Prostate gland (tissue), 2 donors: Measurements from ENCODE around the gene COL4A2. TPM values are rescaled to one million over a fixed set of nuclear protein-coding genes. Genes with fewer than 3 reads are reported as not detected.

ENCODE experiments used
- DNase-seq: peaks from one replicate; pipeline ENCODE4 v3.0.0-alpha.2; 2019; ENCODE audit warnings: low spot score
- H3K27ac ChIP-seq, 2 donors: fragments of 200-600 bp; sonication (generic); 2 replicates each; pipeline ENCODE4 v1.5.1; 2017 to 2019
- H3K27me3 ChIP-seq: fragments of 200-600 bp; sonication (generic); replicated peaks from 2 replicates; pipeline ENCODE4 v1.5.1; 2019; ENCODE audit not compliant: insufficient read depth
- H3K36me3 ChIP-seq, 2 donors: fragments of 200-600 bp; sonication (generic); 1 replicate in 1 of 2; 2 replicates in 1 of 2; pipeline versions ENCODE4 v1.5.1 to v1.8.1; 2017 to 2019
- H3K4me1 ChIP-seq: fragments of 200-600 bp; sonication (generic); replicated peaks from 2 replicates; pipeline ENCODE4 v1.5.1; 2019
- H3K4me3 ChIP-seq, 2 donors: fragments of 200-600 bp; sonication (generic); 2 replicates each; pipeline ENCODE4 v1.5.1; 2017 to 2019
- H3K9me3 ChIP-seq: fragments of 200-600 bp; sonication (generic); 2 replicates; pipeline ENCODE4 v1.5.1; 2017
- POLR2A ChIP-seq: fragments of 450-650 bp; IDR thresholded peaks from one replicate; pipeline ENCODE4 v1.6.1; 2016; ENCODE audit warnings: antibody characterized with exemption, mild to moderate bottlenecking
- POLR2AphosphoS5 ChIP-seq: sonication (generic); formaldehyde crosslinking; IDR thresholded peaks from one replicate; pipeline ENCODE4 v1.6.1; 2017; ENCODE audit warnings: antibody characterized with exemption
- WGBS: methylation state at CpG from one replicate; pipeline ENCODE4 v1.1.5; 2018; 5-methylcytosine and 5-hydroxymethylcytosine counted together
- intact Hi-C: fragments of 100-400 bp; cut with DNase I; formaldehyde crosslinking; loops from one replicate; pipeline ENCODE4 v1.14.2; 2022
- total RNA-seq, 2 donors: library from RNA; depleted of rRNA; stranded (reverse); fragments of >200 nt; gene quantifications; one replicate each; pipeline ENCODE4 v1.1.0, GENCODE V29; 2016
- TF ChIP-seq, protein P1 (sequence below), 4 experiments: fragments of 200-600 bp in 2 of 4; fragments of 450-650 bp in 2 of 4; sonication (generic) in 2 of 4; IDR thresholded peaks; 1 replicate in 3 of 4; 2 replicates in 1 of 4; pipeline ENCODE4 v1.5.1; 2016 to 2019; ENCODE audit warnings: antibody characterized with exemption in 4 of 4, mild to moderate bottlenecking in 2 of 4, moderate library complexity in 2 of 4

The COL4A2 gene
- total RNA-seq, 2 donors from 2014 or later = 82.8 to 193 TPM

DNA sequence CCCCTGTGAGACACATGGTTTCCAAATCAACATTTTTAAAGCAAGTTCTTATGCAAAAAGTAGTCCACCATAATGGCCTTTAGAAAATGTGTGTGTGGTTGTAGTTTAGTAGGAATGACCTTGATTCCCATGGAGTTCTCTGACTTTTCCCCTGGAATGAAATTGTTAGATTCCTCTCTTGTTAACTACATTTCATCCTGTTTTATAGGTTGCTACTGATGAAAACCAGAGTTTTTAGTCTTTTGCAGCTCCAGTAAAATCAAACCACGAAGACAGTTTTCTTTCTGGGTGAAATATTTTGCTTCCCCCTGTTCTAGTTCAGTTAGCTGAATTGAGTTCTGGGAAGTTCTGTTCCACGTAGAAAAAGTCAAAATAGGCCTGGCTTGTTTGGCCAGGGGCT is 146.7 kb downstream of the COL4A2 start:
- Histone ChIP-seq H3K9me3 (no peaks in the 10 kb centered on the region), H3K27me3 (no peaks in the 10 kb centered on the region), H3K4me1 (no peaks in the 10 kb centered on the region), H3K36me3 (no peaks in the 10 kb centered on the region), H3K4me3 (no peak overlapping the region), H3K27ac (no peak overlapping the region)
- 35% methylated on average over 2 of the region's 2 CpGs for WGBS
- intact Hi-C loops = no loop called here
- no peak for DNase-seq
- TF ChIP-seq POLR2A (no peak), POLR2AphosphoS5 (no peak)
- TF ChIP-seq, protein P1, sequence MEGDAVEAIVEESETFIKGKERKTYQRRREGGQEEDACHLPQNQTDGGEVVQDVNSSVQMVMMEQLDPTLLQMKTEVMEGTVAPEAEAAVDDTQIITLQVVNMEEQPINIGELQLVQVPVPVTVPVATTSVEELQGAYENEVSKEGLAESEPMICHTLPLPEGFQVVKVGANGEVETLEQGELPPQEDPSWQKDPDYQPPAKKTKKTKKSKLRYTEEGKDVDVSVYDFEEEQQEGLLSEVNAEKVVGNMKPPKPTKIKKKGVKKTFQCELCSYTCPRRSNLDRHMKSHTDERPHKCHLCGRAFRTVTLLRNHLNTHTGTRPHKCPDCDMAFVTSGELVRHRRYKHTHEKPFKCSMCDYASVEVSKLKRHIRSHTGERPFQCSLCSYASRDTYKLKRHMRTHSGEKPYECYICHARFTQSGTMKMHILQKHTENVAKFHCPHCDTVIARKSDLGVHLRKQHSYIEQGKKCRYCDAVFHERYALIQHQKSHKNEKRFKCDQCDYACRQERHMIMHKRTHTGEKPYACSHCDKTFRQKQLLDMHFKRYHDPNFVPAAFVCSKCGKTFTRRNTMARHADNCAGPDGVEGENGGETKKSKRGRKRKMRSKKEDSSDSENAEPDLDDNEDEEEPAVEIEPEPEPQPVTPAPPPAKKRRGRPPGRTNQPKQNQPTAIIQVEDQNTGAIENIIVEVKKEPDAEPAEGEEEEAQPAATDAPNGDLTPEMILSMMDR (IDR thresholded peaks at IDR 0.05) = no peak

DNA sequence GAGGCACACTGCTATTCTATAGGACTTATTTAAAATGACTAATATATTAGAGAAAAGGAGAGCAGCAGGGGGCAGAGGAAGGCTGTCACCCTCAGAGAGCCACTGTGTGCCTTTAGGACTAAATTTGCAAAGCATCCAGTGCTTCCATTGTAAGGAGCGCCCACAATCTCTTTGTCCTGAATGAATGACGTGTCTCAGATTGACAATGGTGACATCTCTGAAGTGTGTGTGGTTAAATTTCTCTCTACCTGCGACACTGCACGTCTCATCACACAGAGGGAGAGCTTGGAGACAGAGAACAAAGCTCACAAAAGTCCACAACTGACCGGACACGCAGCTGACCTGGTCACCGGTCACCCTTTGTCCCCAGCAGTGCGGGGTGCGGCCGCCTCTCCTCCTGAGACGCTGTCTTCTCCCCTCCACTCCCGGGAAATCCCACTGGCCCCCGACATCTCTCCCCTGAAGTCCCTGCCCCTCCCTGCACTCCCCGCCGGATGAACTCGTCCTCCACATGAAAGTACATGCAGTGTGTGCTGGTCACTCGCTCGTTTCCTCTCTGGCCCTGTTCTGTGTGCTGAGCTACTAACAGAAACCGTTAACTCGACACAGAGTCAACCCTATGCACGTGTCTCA is 147.3 kb downstream of the COL4A2 start:
- Histone ChIP-seq H3K36me3 (no peaks in the 10 kb centered on the region), H3K9me3 (no peaks in the 10 kb centered on the region), H3K27ac (no peak overlapping the region), H3K4me1 (no peaks in the 10 kb centered on the region), H3K27me3 (no peaks in the 10 kb centered on the region), H3K4me3 (no peak overlapping the region)
- TF ChIP-seq POLR2A (no peak), POLR2AphosphoS5 (no peak)
- TF ChIP-seq, protein P1 (IDR thresholded peaks at IDR 0.05) = no peak
- 69% methylated on average over 21 of the region's 21 CpGs for whole genome bisulfite sequencing
- intact Hi-C loops = no loop called here
- DNase-seq = no peak

GRCh38 chr13:110454956-110455355 is 147.9 kb downstream of the COL4A2 start:
- Histone ChIP-seq H3K36me3 (no peaks in the 10 kb centered on the region), H3K27me3 (no peaks in the 10 kb centered on the region), H3K27ac (no peak overlapping the region), H3K4me3 (no peak overlapping the region), H3K4me1 (no peaks in the 10 kb centered on the region), H3K9me3 (no peaks in the 10 kb centered on the region)
- intact Hi-C loops = no loop called here
- no peak for DNase-seq
- WGBS = 74% methylated on average over 14 of the region's 14 CpGs
- no peak for TF ChIP-seq POLR2A
- TF ChIP-seq POLR2AphosphoS5 = no peak

- Histone ChIP-seq H3K9me3 (no peaks in the 10 kb centered on the region), H3K4me3 (no peak overlapping the region), H3K27ac (no peak overlapping the region), H3K4me1 (no peaks in the 10 kb centered on the region), H3K27me3 (no peaks in the 10 kb centered on the region), H3K36me3 (no peaks in the 10 kb centered on the region)
- TF ChIP-seq, protein P1 (IDR thresholded peaks at IDR 0.05) = no peak
- TF ChIP-seq POLR2AphosphoS5 = no peak
- TF ChIP-seq POLR2A = no peak
- 72% methylated on average over 9 of the region's 10 CpGs for WGBS
- intact Hi-C loops = no loop called here
- DNase-seq = no peak
Measured at GRCh38 chr13:110455444-110455843, 148.4 kb downstream of the COL4A2 start.

DNA sequence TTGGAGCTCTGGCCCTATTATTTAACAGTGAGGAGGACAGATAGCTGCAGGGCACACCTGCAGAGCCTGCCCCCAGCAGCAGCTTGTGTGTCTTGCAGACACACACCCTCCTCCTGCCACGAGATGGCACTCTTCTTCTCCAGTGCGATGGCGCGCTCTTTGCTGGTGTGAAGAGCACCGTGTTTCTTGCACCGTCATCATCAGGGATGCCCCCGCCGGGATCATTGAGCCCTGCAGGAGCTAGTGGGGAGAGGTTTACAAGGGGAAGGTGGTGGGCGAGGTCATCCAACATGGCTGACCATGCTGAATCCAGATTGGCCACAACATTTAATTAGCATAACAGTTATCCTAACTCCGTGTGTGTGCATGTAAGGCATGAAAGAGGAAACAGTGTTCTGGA is 148.9 kb downstream of the COL4A2 start:
- TF ChIP-seq POLR2AphosphoS5 = peak; percentile 57
- no peak for TF ChIP-seq POLR2A
- TF ChIP-seq, protein P1 (IDR thresholded peaks at IDR 0.05) = peak; percentile 39 to 89 (median 78)
- no peaks in the 10 kb centered on the region for H3K36me3 ChIP-seq
- H3K9me3 ChIP-seq = no peaks in the 10 kb centered on the region
- DNase-seq = peak; percentile 72
- no peaks in the 10 kb centered on the region for H3K27me3 ChIP-seq
- H3K4me1 ChIP-seq = no peaks in the 10 kb centered on the region
- H3K4me3 ChIP-seq = no peak overlapping the region
- WGBS = 18% methylated on average over 10 of the region's 10 CpGs
- no peak overlapping the region for H3K27ac ChIP-seq
- intact Hi-C loops = no loop called here
